H9 (cell line): Measurements from ENCODE around the gene EXOC2. TPM values are rescaled to one million over a fixed set of nuclear protein-coding genes. Genes with fewer than 3 reads are reported as not detected.
"Not testable (repeated sequence)": the region's sequence is repeated elsewhere in the genome, so short reads cannot be mapped to it uniquely, and the experiment has no call there.

Experiments used
- DNase-seq: peaks from one replicate; pipeline ENCODE4 v3.0.0-alpha.2; 2017
- H2AFZ ChIP-seq: one replicate; pipeline ENCODE4 v1.6.1; 2013; ENCODE audit warnings: mild to moderate bottlenecking, low read length, control low read depth, moderate library complexity
- H2AK5ac ChIP-seq: 2 replicates; pipeline ENCODE4 v1.6.1; 2013; ENCODE audit warnings: low read length, control low read depth, mixed read lengths; ENCODE audit not compliant: insufficient read length
- H2BK120ac ChIP-seq: one replicate; pipeline ENCODE4 v1.6.1; 2013; ENCODE audit warnings: low read depth, mild to moderate bottlenecking, low read length, control low read depth, inconsistent platforms; ENCODE audit not compliant: poor library complexity, severe bottlenecking
- H2BK12ac ChIP-seq: 2 replicates; pipeline ENCODE4 v1.6.1; 2013; ENCODE audit warnings: low read length, control low read depth, mixed read lengths, low read depth; ENCODE audit not compliant: insufficient read length
- H2BK15ac ChIP-seq: 2 replicates; pipeline ENCODE4 v1.6.1; 2013; ENCODE audit warnings: low read depth, low read length, control low read depth
- H2BK20ac ChIP-seq: one replicate; pipeline ENCODE4 v1.6.1; 2013; ENCODE audit warnings: low read depth, mild to moderate bottlenecking, low read length, control low read depth, inconsistent platforms; ENCODE audit not compliant: poor library complexity, severe bottlenecking
- H2BK5ac ChIP-seq: 2 replicates; pipeline ENCODE4 v1.6.1; 2013; ENCODE audit warnings: low read length, control low read depth, mixed read lengths; ENCODE audit not compliant: insufficient read length
- H3K14ac ChIP-seq: 2 replicates; pipeline ENCODE4 v1.6.1; 2013; ENCODE audit warnings: low read length, control low read depth; ENCODE audit not compliant: insufficient read depth
- H3K18ac ChIP-seq: 2 replicates; pipeline ENCODE4 v1.6.1; 2013; ENCODE audit warnings: low read depth, mild to moderate bottlenecking, mixed read lengths, low read length, control low read depth; ENCODE audit not compliant: insufficient read length
- H3K23ac ChIP-seq: 2 replicates; pipeline ENCODE4 v1.6.1; 2013; ENCODE audit warnings: low read length, control low read depth, mixed read lengths, low read depth; ENCODE audit not compliant: insufficient read length
- H3K23me2 ChIP-seq: 2 replicates; pipeline ENCODE4 v1.6.1; 2013; ENCODE audit warnings: low read depth, mild to moderate bottlenecking, mixed read lengths, low read length, control low read depth; ENCODE audit not compliant: insufficient read length, poor library complexity, severe bottlenecking
- H3K27ac ChIP-seq: 2 replicates; pipeline ENCODE4 v1.5.1; 2013; ENCODE audit warnings: low read length, control low read depth, mixed read lengths, low read depth; ENCODE audit not compliant: insufficient read length
- H3K27me3 ChIP-seq: 2 replicates; pipeline ENCODE4 v1.6.1; 2013; ENCODE audit warnings: low read length, control low read depth, inconsistent platforms; ENCODE audit not compliant: insufficient read depth
- H3K4ac ChIP-seq: 2 replicates; pipeline ENCODE4 v1.6.1; 2013; ENCODE audit warnings: low read depth, mild to moderate bottlenecking, control low read depth, inconsistent platforms, low read length, moderate library complexity
- H3K4me1 ChIP-seq: 2 replicates; pipeline ENCODE4 v1.6.1; 2013; ENCODE audit warnings: low read length, control low read depth, inconsistent platforms; ENCODE audit not compliant: insufficient read depth
- H3K4me2 ChIP-seq: 2 replicates; pipeline ENCODE4 v1.6.1; 2013; ENCODE audit warnings: low read length, control low read depth, mixed read lengths; ENCODE audit not compliant: insufficient read length, insufficient read depth
- H3K56ac ChIP-seq: 2 replicates; pipeline ENCODE4 v1.6.1; 2013; ENCODE audit warnings: low read depth, mild to moderate bottlenecking, mixed read lengths, low read length, control low read depth; ENCODE audit not compliant: insufficient read length
- H3K79me1 ChIP-seq: 2 replicates; pipeline ENCODE4 v1.6.1; 2013; ENCODE audit warnings: low read depth, mild to moderate bottlenecking, moderate library complexity, low read length, control low read depth, inconsistent platforms; ENCODE audit not compliant: insufficient read depth, poor library complexity, severe bottlenecking
- H3K79me2 ChIP-seq: 2 replicates; pipeline ENCODE4 v1.6.1; 2013; ENCODE audit warnings: low read length, control low read depth, inconsistent platforms; ENCODE audit not compliant: insufficient read depth
- H3K9ac ChIP-seq: 2 replicates; pipeline ENCODE4 v1.6.1; 2013; ENCODE audit warnings: low read length, control low read depth, mixed read lengths; ENCODE audit not compliant: insufficient read length; ENCODE audit errors: extremely low read depth
- H3K9me3 ChIP-seq: one replicate; pipeline ENCODE4 v1.6.1; 2013; ENCODE audit warnings: low read depth, low read length, inconsistent platforms; ENCODE audit not compliant: control insufficient read depth
- H3T11ph ChIP-seq: one replicate; pipeline ENCODE4 v1.6.1; 2013; ENCODE audit warnings: mild to moderate bottlenecking, low read length, control low read depth, inconsistent platforms
- H4K20me1 ChIP-seq: one replicate; pipeline ENCODE4 v1.6.1; 2013; ENCODE audit not compliant: control insufficient read depth, insufficient read length, insufficient read depth
- H4K5ac ChIP-seq: 2 replicates; pipeline ENCODE4 v1.6.1; 2013; ENCODE audit warnings: low read depth, mild to moderate bottlenecking, mixed read lengths, low read length, control low read depth; ENCODE audit not compliant: insufficient read length
- H4K8ac ChIP-seq: replicated peaks from 2 replicates; pipeline ENCODE4 v1.6.1; 2013; ENCODE audit warnings: low read length, control low read depth, mixed read lengths, low read depth; ENCODE audit not compliant: insufficient read length
- H4K91ac ChIP-seq: 2 replicates; pipeline ENCODE4 v1.6.1; 2013; ENCODE audit warnings: low read depth, mild to moderate bottlenecking, moderate library complexity, mixed read lengths, low read length, control low read depth; ENCODE audit not compliant: insufficient read length
- H3K27ac Mint-ChIP-seq, 3 experiments: 2 replicates in 2 of 3; 3 replicates in 1 of 3; pipeline ENCODE4 v1.8.0; 2020 to 2021; ENCODE audit warnings: mixed read lengths in 3 of 3, mild to moderate bottlenecking in 1 of 3, moderate library complexity in 1 of 3
- H3K27me3 Mint-ChIP-seq: 2 replicates; pipeline ENCODE4 v1.8.0; 2021; ENCODE audit warnings: low read depth, mild to moderate bottlenecking, moderate library complexity, mixed read lengths
- H3K36me3 Mint-ChIP-seq, 3 experiments: 2 replicates in 2 of 3; 3 replicates in 1 of 3; pipeline ENCODE4 v1.8.0; 2020 to 2021; ENCODE audit warnings: low read depth in 3 of 3, mixed read lengths in 3 of 3; ENCODE audit not compliant: insufficient read depth in 1 of 3
- H3K4me1 Mint-ChIP-seq, 2 experiments: 2 replicates each; pipeline ENCODE4 v1.8.0; 2020; ENCODE audit warnings: mixed read lengths in 2 of 2
- H3K4me3 Mint-ChIP-seq, 2 experiments: 2 replicates in 1 of 2; 3 replicates in 1 of 2; pipeline ENCODE4 v1.8.0; 2020 to 2021; ENCODE audit warnings: mild to moderate bottlenecking in 2 of 2, mixed read lengths in 2 of 2, moderate library complexity in 1 of 2
- H3K9me3 Mint-ChIP-seq, 2 experiments: 2 replicates in 1 of 2; 3 replicates in 1 of 2; pipeline ENCODE4 v1.8.0; 2020; ENCODE audit warnings: mild to moderate bottlenecking in 2 of 2, mixed read lengths in 2 of 2, moderate library complexity in 1 of 2
- CTCF ChIP-seq: fragments of 200-600 bp; sonication (generic); conservative IDR thresholded peaks from 3 replicates; pipeline ENCODE4 v1.8.0; 2021; ENCODE audit warnings: antibody characterized with exemption, mild to moderate bottlenecking
- WGBS: extraction: QIAGEN DNeasy Blood & Tissue Kit; methylation state at CpG from one replicate; pipeline ENCODE4 v1.1.7; 2013; ENCODE audit warnings: missing lambda C conversion rate, low lambda C conversion rate, mixed read lengths; ENCODE audit not compliant: insufficient read length; ENCODE audit errors: extremely low coverage; 5-methylcytosine and 5-hydroxymethylcytosine counted together
- total RNA-seq: library from RNA; stranded (reverse); gene quantifications from 2 replicates; pipeline ENCODE4 v1.2.1, GENCODE V29; 2021

Gene EXOC2
- total RNA-seq, 1 experiment from 2014 or later = 29.9 TPM

- no peaks in the 10 kb centered on the region for H3K79me1 ChIP-seq
- no peak overlapping the region for H4K5ac ChIP-seq
- no peak overlapping the region for H2BK20ac ChIP-seq
- no peaks in the 10 kb centered on the region for H3K4me1 ChIP-seq
- DNase-seq = no peak
- no CpG with 5 or more reads among the region's 15 CpGs for WGBS
- H2BK5ac ChIP-seq = no peak overlapping the region
- H2BK120ac ChIP-seq = no peak overlapping the region
- Mint-ChIP-seq H3K4me3 (no peak overlapping the region), H3K27me3 (no peaks in the 10 kb centered on the region), H3K9me3 (no peaks in the 10 kb centered on the region), H3K27ac (peak overlapping the region in 2 of 3 experiments; percentile 17 to 79; a peak in 2 of 7 replicates), H3K36me3 (peaks cover 12 to 40% (median 33%) of the 10 kb centered on the region in 3 experiments; a peak in 6 of 7 replicates), H3K4me1 (no peaks in the 10 kb centered on the region)
- no peak overlapping the region for H3K27ac ChIP-seq
- H4K8ac ChIP-seq = no peak overlapping the region
- no peak overlapping the region for H2BK15ac ChIP-seq
- no peaks in the 10 kb centered on the region for H3K79me2 ChIP-seq
- no peaks in the 10 kb centered on the region for H3K23me2 ChIP-seq
- H3K27me3 ChIP-seq = no peaks in the 10 kb centered on the region
- H2AK5ac ChIP-seq = no peak overlapping the region
- H3K4me2 ChIP-seq = no peak overlapping the region
- H3K4ac ChIP-seq = no peak overlapping the region
- H3K56ac ChIP-seq = no peak overlapping the region
- no peaks in the 10 kb centered on the region for H3K9me3 ChIP-seq
- no peak overlapping the region for H3K9ac ChIP-seq
- H3K18ac ChIP-seq = no peak overlapping the region
- H3T11ph ChIP-seq = no peak overlapping the region
- no peak overlapping the region for H4K91ac ChIP-seq
- no peak overlapping the region for H3K14ac ChIP-seq
- no peak for TF ChIP-seq CTCF
- H4K20me1 ChIP-seq = no peaks in the 10 kb centered on the region
- H3K23ac ChIP-seq = no peak overlapping the region
- H2AFZ ChIP-seq = no peak overlapping the region
- H2BK12ac ChIP-seq = no peak overlapping the region
Observed at GRCh38 chr6:562052-562676, 130.8 kb downstream of the EXOC2 start.

GRCh38 chr6:561335-561734, 131.6 kb downstream of the EXOC2 start:
- H4K5ac ChIP-seq, H3K9me3 ChIP-seq, H4K91ac ChIP-seq, H3T11ph ChIP-seq, H3K4ac ChIP-seq, H3K9me3 Mint-ChIP-seq, H2BK12ac ChIP-seq, H3K27me3 ChIP-seq, H3K4me1 Mint-ChIP-seq, H3K27ac Mint-ChIP-seq, H3K27ac ChIP-seq, H3K4me1 ChIP-seq, H3K79me2 ChIP-seq, H2AFZ ChIP-seq, H3K4me2 ChIP-seq, H3K23ac ChIP-seq, H2BK5ac ChIP-seq, H2BK20ac ChIP-seq, H4K8ac ChIP-seq, H3K4me3 Mint-ChIP-seq, H2AK5ac ChIP-seq, DNase-seq, H3K56ac ChIP-seq, H2BK120ac ChIP-seq, H3K14ac ChIP-seq, H3K18ac ChIP-seq, H3K27me3 Mint-ChIP-seq, H4K20me1 ChIP-seq, H3K9ac ChIP-seq, H3K79me1 ChIP-seq, H3K23me2 ChIP-seq, H2BK15ac ChIP-seq: not testable (repeated sequence)
- no CpG with 5 or more reads among the region's 7 CpGs for WGBS
- peaks cover 12 to 40% (median 35%) of the 10 kb centered on the region in 3 experiments; a peak in 6 of 7 replicates for H3K36me3 Mint-ChIP-seq
